ENCODE data around the gene SLC2A8.

The SLC2A8 gene

DNA sequence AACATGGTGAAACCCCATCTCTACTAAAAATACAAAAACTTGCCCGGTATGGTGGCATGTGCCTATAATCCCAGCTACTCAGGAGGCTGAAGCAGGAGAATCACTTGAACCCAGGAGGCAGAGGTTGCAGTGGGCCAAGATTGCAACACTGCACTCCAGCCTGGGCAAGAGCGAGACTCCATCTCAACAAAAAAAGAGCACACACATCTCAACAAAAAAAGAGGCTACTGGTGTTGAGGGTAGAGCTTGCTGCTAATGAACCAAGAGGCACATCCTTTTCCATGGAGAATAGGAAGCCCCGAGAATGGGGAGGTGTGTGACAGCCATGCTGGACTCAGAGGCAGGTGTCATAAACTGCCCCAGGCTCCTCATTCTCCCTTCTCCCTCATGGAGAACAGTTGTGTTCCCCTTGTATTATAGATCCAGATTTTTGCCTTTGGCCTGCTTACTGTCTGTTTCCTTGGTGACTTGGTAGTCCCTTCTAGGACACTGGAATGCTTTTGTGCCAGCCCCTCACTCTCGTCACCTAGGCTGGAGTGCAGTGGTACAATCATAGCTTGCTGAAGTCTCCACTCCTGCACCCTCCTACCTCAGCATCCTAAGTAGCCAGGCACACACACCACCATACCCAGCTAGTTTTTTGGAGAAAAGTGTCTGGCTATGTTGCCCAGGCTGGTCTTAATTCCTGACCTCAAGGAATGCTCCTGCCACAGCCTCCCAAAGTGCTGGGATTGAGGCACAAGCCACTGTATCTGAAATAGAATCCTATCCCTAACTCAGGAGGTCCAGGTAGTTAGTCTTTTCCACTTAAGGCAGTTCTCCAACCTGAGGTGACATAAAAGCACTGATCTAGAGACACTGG lies 49.1 kb downstream of the SLC2A8 start:
- no peak for DNase-seq
- peak; percentile 46 for TF ChIP-seq POLR2A (IDR thresholded peaks at IDR 0.05; ENCODE audit: low read length)
- no peak for TF ChIP-seq GATA1 (IDR thresholded peaks at IDR 0.05; ENCODE audit: low read depth, low read length)

DNA sequence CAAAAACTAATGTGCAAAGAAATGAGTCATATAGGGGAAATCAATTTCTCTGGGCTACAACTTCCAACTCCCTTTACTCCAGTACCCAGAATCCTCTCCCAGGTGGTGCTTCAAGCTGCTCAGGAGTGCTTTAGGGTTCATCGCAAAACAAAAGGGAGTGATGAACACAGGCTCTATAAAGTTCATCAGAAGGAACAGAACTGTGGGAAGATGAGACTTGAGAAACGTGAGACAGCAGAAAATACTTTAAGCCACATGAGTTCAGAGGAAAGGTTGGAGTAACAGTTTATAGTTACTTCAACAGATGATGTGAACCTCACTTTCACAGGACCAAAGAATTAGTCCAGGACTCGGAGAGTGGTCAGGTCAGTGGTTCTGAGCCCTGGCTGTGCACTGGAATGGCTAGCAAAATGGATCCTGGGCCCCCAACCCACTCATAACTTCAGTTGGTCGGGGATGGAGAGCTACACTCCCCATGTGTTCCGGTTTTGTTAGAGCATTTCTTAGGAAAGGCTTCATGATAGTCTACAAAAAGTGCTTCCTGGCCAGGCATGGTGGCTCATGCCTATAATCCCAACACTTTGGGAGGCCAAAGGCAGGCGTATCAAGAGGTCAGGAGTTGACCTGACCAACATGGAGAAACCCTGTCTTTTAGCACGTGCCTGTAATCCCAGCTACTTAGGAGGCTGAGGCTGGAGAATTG lies 49.9 kb downstream of the SLC2A8 start:
- TF ChIP-seq GATA1 (IDR thresholded peaks at IDR 0.05; ENCODE audit: low read depth, low read length) (no peak), POLR2A (IDR thresholded peaks at IDR 0.05; ENCODE audit: low read length) (no peak)
- no peak for DNase-seq

DNA sequence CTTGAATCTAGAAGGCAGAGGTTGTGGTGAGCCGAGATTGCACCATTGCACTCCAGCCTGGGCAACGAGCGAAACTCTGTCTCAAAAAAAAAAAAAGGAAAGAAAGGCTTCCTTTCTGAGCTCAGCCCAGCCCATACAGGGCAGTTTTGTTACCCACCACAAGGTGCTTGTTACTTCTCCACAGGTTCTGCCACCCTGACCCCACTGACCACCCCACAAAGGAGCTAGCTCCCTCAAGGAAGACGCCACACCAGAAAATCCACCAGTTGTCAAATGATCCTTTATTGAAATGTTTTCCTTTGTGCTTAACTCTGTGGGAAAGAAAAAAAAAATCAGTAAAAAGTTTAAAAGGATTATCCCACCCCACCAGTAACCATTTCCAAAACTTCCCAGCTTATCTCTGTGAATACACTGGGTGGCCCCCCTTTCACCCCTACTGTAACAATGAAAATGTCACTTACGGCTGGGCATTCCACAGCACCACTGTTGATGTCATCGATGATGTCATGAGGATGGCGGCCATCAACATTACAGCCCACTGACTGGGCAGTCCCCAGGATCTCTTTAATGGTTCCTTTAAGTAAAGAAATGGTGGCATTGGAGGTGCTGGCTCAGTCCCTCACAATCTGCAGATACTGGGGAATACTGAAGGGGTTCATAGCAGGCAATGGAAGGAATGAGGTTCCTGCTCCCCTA lies 50.6 kb downstream of the SLC2A8 start:
- DNase-seq: peak in 1 of 2 experiments; percentile 22
- TF ChIP-seq GATA1 (IDR thresholded peaks at IDR 0.05; ENCODE audit: low read depth, low read length) (no peak), POLR2A (IDR thresholded peaks at IDR 0.05; ENCODE audit: low read length) (no peak)

DNA sequence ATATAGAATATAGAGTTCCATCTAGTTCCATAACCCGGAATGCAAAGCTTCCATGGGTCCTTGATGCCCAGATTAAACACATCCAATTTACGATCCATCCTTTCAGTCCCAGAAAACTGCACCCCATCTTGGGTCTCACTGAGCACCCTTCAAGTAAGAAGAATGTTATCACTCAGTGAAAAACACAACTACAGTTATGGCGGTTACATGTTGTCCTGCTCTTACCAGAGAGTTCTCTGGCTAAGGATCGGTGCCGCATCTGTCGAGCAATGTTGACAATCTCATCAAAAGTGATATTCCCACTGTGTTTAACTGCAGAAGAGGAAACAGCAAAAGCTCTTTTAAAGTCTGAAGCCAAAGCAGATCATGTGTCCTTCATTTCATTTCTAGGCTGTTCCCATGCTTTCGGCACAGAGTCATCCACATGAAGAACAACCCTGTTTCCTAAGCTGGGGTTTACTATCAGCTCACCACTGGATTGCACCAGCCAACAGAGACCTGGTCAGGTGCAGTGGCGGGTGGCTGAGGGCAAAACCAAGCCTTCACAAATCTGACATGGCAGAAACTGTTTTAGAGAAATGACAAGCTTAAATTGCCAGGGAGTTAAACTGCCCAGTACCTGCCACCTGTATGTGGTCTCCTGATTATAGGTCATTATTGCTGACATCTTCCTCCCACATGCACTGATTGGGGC lies 51.3 kb downstream of the SLC2A8 start:
- no peak for DNase-seq
- no peak for TF ChIP-seq GATA1 (IDR thresholded peaks at IDR 0.05; ENCODE audit: low read depth, low read length)
- no peak for TF ChIP-seq POLR2A (IDR thresholded peaks at IDR 0.05; ENCODE audit: low read length)

DNA sequence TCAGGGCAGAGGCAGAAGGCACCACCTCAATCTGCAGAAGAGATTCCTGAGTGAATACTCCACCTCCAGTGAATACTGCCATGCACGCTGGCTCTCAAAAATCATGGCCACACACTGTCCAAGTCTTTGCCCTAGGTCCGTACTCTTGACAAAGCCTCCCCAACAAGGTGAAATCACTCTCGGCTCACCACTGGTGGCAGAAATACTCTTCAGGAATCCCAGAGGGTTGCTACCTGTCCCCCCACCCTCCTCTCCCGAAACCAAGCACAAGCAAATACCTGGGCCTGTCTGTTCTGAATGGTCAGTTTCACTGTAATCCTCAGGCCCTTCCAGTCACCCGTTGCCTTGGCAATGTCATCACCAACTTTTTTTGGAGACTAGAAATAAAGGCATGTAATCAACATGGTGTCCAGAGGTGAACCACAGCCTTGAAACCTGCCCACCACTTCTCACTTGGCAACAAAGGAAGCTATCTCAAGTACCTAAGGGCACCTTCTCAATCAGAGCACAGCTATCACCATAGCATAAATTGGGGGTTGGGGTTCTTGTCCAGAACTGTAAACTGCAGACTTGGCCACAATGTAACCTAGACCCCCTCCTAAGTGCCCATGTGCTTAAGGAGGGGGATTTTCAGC lies 52.5 kb downstream of the SLC2A8 start:
- no peak for TF ChIP-seq GATA1 (IDR thresholded peaks at IDR 0.05; ENCODE audit: low read depth, low read length)
- TF ChIP-seq POLR2A (IDR thresholded peaks at IDR 0.05; ENCODE audit: low read length): no peak
- DNase-seq: no peak

DNA sequence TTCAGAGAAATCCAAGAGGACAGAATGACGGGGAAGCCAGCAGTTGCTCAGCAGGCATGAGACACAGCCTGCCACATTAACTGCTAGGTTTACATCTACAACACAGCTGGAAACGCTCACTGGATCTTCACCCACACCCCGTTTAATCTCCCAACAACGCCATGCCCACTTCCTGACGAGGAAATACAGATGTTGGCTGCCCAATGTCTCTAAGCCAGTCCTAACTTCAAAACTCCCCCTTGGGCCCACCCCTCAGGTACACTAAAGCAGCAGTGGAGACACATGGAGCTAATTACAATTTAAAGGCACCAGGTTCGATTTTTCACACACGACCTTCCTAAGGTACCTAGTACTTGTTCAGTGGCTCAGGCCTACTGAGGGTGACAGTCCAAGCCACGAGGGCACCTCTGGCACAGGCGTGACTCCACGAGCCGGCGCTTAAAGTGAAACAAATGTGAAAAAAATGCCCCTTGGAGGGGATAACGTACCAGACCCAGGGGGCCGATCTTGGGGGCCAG lies 53.3 kb downstream of the SLC2A8 start:
- TF ChIP-seq GATA1 (IDR thresholded peaks at IDR 0.05; ENCODE audit: low read depth, low read length): no peak
- TF ChIP-seq POLR2A (IDR thresholded peaks at IDR 0.05; ENCODE audit: low read length): no peak
- DNase-seq: peak; percentile 64 to 66

DNA sequence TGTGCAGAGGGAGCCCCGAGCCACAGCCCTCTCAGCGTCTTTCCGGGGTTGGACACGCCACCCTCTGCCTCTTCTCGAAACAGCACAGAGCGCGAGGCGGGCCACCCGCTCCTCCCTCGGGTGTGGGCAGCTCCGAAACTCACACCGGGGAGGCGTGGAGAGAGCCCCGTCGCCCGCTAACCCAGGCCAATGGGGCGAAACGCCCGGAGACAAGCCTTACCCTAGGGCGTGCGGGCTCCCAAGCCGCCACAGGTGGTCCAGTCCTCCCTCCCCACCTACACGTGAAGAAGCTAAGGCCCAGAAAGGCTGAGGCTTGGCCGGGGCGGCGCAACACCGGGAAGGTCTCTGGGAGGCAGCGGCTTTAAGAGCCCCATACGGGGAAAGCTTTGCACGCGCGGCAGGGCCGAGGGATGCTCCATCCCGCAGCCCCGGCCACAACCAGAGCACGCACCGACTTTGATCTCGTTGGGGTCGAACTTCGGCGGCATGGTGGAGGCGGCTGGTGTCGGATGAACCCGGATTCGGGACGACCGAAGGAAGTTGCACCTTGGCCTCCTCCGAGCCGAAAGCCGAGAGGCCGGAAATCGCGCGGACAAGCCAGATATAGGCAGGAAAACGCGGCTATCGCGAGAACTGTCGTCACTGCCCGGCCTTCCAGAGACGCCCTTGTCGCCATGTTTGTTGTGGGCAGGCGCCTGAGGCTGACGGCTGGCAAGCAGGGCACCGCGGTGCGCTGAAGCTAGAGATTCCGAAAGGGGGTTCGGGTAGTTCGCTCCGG lies 54.0 kb downstream of the SLC2A8 start, which contains the start of the genes LRSAM1 and RPL12:
LRSAM1 (plus strand) TSS at position 681 of the 778 bp plus-strand sequence. CDS start 3,018 bp downstream, outside the sequence.
RPL12 (minus strand) TSS at position 577 of the 778 bp plus-strand sequence; CDS start at position 488, 89 bp downstream.
- no peak for TF ChIP-seq GATA1 (IDR thresholded peaks at IDR 0.05; ENCODE audit: low read depth, low read length)
- TF ChIP-seq POLR2A (IDR thresholded peaks at IDR 0.05; ENCODE audit: low read length): peak; percentile 100
- peak; percentile 96 to 99 for DNase-seq

DNA sequence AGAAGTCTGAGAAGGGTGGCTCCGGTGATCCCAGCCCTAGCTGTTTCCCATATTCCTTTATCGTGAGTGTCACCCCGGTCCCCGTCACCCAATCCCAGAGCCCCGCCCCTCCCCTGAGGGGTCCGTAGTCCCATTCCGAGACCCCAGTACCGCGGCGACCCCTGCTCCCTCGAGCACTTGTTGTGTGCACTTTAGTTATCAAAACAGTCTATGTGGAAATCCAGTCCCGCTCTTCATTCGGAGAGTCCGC lies 54.6 kb downstream of the SLC2A8 start:
- DNase-seq: peak; percentile 62 to 75
- TF ChIP-seq GATA1 (IDR thresholded peaks at IDR 0.05; ENCODE audit: low read depth, low read length): no peak

DNA sequence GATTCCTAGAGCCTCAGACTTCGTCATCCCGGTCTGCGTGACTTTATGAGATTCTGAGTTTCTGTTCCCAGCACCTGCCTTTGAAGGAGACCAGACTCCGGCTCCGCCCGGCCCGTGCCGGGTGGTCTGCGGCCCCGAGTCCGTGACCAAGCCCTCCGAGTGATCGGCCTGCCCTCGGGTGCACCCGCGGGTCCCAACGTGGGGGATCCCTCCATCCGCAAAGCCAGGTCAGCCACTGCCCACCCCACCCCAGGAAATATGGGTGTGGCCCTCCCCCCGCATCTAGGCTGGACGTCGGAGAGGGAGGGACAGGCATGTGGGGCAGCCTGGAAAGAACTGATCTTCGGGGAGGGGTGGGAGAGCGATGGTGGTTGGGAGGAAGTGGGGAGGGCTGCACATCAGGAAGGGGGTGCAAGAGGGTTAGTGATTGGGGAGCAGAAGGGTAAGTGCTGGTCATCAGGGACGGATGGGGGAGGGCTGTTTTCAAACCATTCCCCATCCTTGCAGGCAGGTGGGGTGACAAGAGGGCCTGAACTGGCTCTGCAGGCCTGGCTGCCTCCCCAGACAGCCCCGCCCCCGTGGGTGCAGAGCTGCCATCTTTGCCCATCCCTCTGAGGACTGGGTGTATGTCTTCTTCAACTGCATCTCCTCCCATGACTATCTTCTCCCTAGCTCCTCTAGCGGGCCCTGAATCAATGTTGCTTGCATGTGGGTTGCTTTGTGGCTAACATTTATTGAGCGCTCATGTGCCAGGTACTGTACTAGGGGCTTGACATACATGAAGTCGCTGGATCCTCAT lies 55.1 kb downstream of the SLC2A8 start:
- TF ChIP-seq GATA1 (IDR thresholded peaks at IDR 0.05; ENCODE audit: low read depth, low read length) (no peak), POLR2A (IDR thresholded peaks at IDR 0.05; ENCODE audit: low read length) (no peak)
- DNase-seq: peak; percentile 66 to 69

DNA sequence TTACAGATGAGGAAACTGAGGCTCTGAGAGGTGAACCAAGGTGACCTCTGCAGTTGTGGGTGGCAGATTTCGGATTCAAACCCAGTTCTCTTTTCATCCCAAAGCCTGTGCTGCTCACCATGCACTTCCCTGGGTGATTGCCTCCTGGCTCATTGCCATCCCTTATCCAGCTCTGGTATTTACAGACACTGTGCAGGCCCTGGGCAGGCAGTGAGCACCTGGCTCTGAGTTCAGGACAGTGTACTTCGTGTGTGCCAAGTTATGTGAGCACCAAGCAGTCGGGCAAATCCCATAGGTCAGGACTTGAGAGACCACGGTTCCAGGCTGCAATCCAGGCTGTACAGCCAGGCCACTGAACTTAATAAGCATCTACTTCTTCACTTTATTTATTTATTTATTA lies 55.7 kb downstream of the SLC2A8 start:
- TF ChIP-seq GATA1 (IDR thresholded peaks at IDR 0.05; ENCODE audit: low read depth, low read length): no peak
- no peak for TF ChIP-seq POLR2A (IDR thresholded peaks at IDR 0.05; ENCODE audit: low read length)
- DNase-seq: peak; percentile 58 to 63

DNA sequence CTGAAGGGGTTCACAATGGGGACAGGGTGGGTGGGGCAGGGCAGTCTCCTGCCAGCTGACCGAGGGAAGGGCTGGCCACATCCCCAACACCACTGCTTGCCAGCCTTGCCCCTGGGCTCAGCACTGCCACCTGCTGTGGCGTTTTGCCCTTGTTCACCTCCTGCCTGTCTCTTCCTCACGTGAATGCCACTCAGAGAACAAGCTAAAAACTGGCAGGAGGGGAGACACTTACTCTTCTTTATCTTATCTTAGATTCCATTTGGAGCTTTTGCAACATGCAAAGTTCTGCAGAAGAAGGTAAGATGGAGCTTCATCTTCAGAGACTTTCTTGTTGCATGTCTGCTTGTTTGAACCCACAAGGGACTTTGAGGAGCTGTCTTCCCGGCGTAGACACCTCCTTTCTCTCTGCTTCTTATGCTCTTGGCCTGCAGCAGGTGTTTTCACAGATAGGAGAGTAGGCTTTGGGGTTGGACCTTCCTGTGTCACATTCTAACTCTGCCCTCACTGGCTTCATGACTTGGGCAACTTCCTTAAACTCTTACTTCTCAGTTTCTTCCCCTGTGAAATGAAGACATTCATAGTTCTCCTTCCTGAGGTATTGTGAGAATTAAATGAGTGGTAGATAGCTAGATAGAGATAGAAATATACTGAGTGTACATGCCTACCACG lies 58.5 kb downstream of the SLC2A8 start:
- TF ChIP-seq GATA1 (IDR thresholded peaks at IDR 0.05; ENCODE audit: low read depth, low read length) (no peak), POLR2A (IDR thresholded peaks at IDR 0.05; ENCODE audit: low read length) (peak; percentile 38)
- DNase-seq: peak; percentile 83 to 93
